ENCODE measurements around the gene KCNQ1. TPM values are rescaled to one million over a fixed set of nuclear protein-coding genes. Genes with fewer than 3 reads are reported as not detected.

Gene KCNQ1
- total and polyA plus RNA-seq, 4 donors: 15.4 to 41.7 (median 26.2) TPM

GRCh38 chr11:2540992-2541680, 96.3 kb downstream of the KCNQ1 start:
- 94 to 95% methylated on average over 27 of the region's 27 CpGs for WGBS, 2 donors
- no peaks in the 10 kb centered on the region for H3K27me3 ChIP-seq (ENCODE audit: control insufficient read depth in 3 of 3, insufficient read depth in 3 of 3, low read length in 2 of 3)
- H3K9ac ChIP-seq (ENCODE audit: insufficient read depth in 1 of 2, low read length in 2 of 2): no peak overlapping the region
- H3K4me1 ChIP-seq (ENCODE audit: control insufficient read depth in 5 of 5, insufficient read depth in 5 of 5, low read length in 5 of 5): peaks cover 0 to 4% (median 0%) of the 10 kb centered on the region in 5 donors
- H3K36me3 ChIP-seq (ENCODE audit: control insufficient read depth in 4 of 4, insufficient read depth in 4 of 4, low read length in 4 of 4): no peaks in the 10 kb centered on the region
- no peaks in the 10 kb centered on the region for H3K9me3 ChIP-seq (ENCODE audit: control insufficient read depth in 4 of 4, insufficient read depth in 3 of 4, low read length in 3 of 4)
- H3K27ac ChIP-seq (ENCODE audit: low read depth in 1 of 2, low read length in 1 of 2): no peak overlapping the region
- H3K4me3 ChIP-seq: no peak overlapping the region
- ATAC-seq (ENCODE audit: insufficient read depth, low FRiP score): no peak
- DNase-seq: no peak
- TF ChIP-seq CTCF (IDR thresholded peaks at IDR 0.05; ENCODE audit: control extremely low read depth, extremely low read depth): no peak

- 77 to 81% methylated on average over 14 of the region's 14 CpGs for WGBS, 2 donors
- TF ChIP-seq CTCF (IDR thresholded peaks at IDR 0.05; ENCODE audit: control extremely low read depth, extremely low read depth): no peak
- Histone ChIP-seq H3K9ac (ENCODE audit: insufficient read depth in 1 of 2, low read length in 2 of 2) (no peak overlapping the region), H3K4me3 (no peak overlapping the region), H3K9me3 (ENCODE audit: control insufficient read depth in 4 of 4, insufficient read depth in 3 of 4, low read length in 3 of 4) (no peaks in the 10 kb centered on the region), H3K4me1 (ENCODE audit: control insufficient read depth in 5 of 5, insufficient read depth in 5 of 5, low read length in 5 of 5) (peaks cover 0 to 4% (median 0%) of the 10 kb centered on the region in 5 donors), H3K27ac (ENCODE audit: low read depth in 1 of 2, low read length in 1 of 2) (no peak overlapping the region), H3K27me3 (ENCODE audit: control insufficient read depth in 3 of 3, insufficient read depth in 3 of 3, low read length in 2 of 3) (no peaks in the 10 kb centered on the region), H3K36me3 (ENCODE audit: control insufficient read depth in 4 of 4, insufficient read depth in 4 of 4, low read length in 4 of 4) (no peaks in the 10 kb centered on the region)
- DNase-seq: no peak
- ATAC-seq (ENCODE audit: insufficient read depth, low FRiP score): no peak
Measured at GRCh38 chr11:2541881-2542361, 97.1 kb downstream of the KCNQ1 start.

- no peak for ATAC-seq (ENCODE audit: insufficient read depth, low FRiP score)
- DNase-seq: no peak
- no peak for TF ChIP-seq CTCF (IDR thresholded peaks at IDR 0.05; ENCODE audit: control extremely low read depth, extremely low read depth)
Measured at GRCh38 chr11:2542406-2542805, 97.6 kb downstream of the KCNQ1 start.

More at GRCh38 chr11:2542406-2542805, 97.6 kb downstream of the KCNQ1 start:
- 91 to 93% methylated on average over 10 of the region's 10 CpGs for WGBS, 2 donors
- no peaks in the 10 kb centered on the region for H3K9me3 ChIP-seq (ENCODE audit: control insufficient read depth in 4 of 4, insufficient read depth in 3 of 4, low read length in 3 of 4)
- no peak overlapping the region for H3K4me3 ChIP-seq
- no peak overlapping the region for H3K27ac ChIP-seq (ENCODE audit: low read depth in 1 of 2, low read length in 1 of 2)
- H3K4me1 ChIP-seq (ENCODE audit: control insufficient read depth in 5 of 5, insufficient read depth in 5 of 5, low read length in 5 of 5): peaks cover 0 to 4% (median 0%) of the 10 kb centered on the region in 5 donors
- no peak overlapping the region for H3K9ac ChIP-seq (ENCODE audit: insufficient read depth in 1 of 2, low read length in 2 of 2)
- H3K36me3 ChIP-seq (ENCODE audit: control insufficient read depth in 4 of 4, insufficient read depth in 4 of 4, low read length in 4 of 4): no peaks in the 10 kb centered on the region
- H3K27me3 ChIP-seq (ENCODE audit: control insufficient read depth in 3 of 3, insufficient read depth in 3 of 3, low read length in 2 of 3): no peaks in the 10 kb centered on the region
